SK-N-SH treated with all-trans-retinoic acid at 6 μM for 48 hours (cell line): ENCODE measurements around the gene TNFRSF18.
A peak's percentile ranks its signal among the peaks of the same experiment; 100 is the strongest.

Experiments used
- ATAC-seq: fragments of 200-7000 bp; cut with Tn5 transposase; 3 replicates; pipeline ENCODE4 v1.9.1; 2020; ENCODE audit warnings: mild to moderate bottlenecking, moderate library complexity
- ARNTL ChIP-seq: fragments of 450-650 bp; formaldehyde crosslinking; IDR thresholded peaks from 2 replicates; pipeline ENCODE4 v1.5.0; 2020; ENCODE audit warnings: low read depth, mild to moderate bottlenecking, moderate library complexity, borderline replicate concordance
- BACH2 ChIP-seq: fragments of 250-450 bp; sonication (Bioruptor Pico); IDR thresholded peaks from 2 replicates; pipeline ENCODE4 v1.9.0; 2021; ENCODE audit warnings: mild to moderate bottlenecking, borderline replicate concordance
- CSDC2 ChIP-seq: fragments of 250-450 bp; sonication (Bioruptor Pico); IDR thresholded peaks from 2 replicates; pipeline ENCODE4 v1.5.0; 2020; ENCODE audit warnings: mild to moderate bottlenecking, moderate library complexity
- ESRRG ChIP-seq: fragments of 250-450 bp; sonication (Bioruptor Pico); IDR thresholded peaks from 2 replicates; pipeline ENCODE4 v1.6.1; 2021; ENCODE audit warnings: mild to moderate bottlenecking
- ISL1 ChIP-seq: fragments of 250-450 bp; sonication (Bioruptor Pico); IDR thresholded peaks from 2 replicates; pipeline ENCODE4 v2.1.2; 2022; ENCODE audit warnings: mild to moderate bottlenecking, moderate library complexity
- OSR1 ChIP-seq: fragments of 250-450 bp; sonication (Bioruptor Pico); IDR thresholded peaks from 2 replicates; pipeline ENCODE4 v1.8.0; 2022; ENCODE audit warnings: moderate library complexity, mild to moderate bottlenecking, inconsistent platforms
- RARB ChIP-seq: fragments of 250-450 bp; sonication (Bioruptor Pico); IDR thresholded peaks from 2 replicates; pipeline ENCODE4 v1.8.0; 2021; ENCODE audit warnings: mild to moderate bottlenecking, moderate library complexity
- TCF4 ChIP-seq: fragments of 250-450 bp; sonication (Bioruptor Pico); IDR thresholded peaks from 2 replicates; pipeline ENCODE4 v1.8.0; 2021; ENCODE audit warnings: mild to moderate bottlenecking, moderate library complexity, borderline replicate concordance
- TOX ChIP-seq: fragments of 250-450 bp; sonication (Bioruptor Pico); IDR thresholded peaks from 2 replicates; pipeline ENCODE4 v1.8.0; 2021; ENCODE audit warnings: mild to moderate bottlenecking, moderate library complexity, borderline replicate concordance
- ZC3H10 ChIP-seq: fragments of 250-450 bp; sonication (Bioruptor Pico); IDR thresholded peaks from 2 replicates; pipeline ENCODE4 v1.5.1; 2021; ENCODE audit warnings: mild to moderate bottlenecking, moderate library complexity
- ZFP3 ChIP-seq: fragments of 250-450 bp; sonication (Bioruptor Pico); IDR thresholded peaks from 2 replicates; pipeline ENCODE4 v1.5.0; 2020; ENCODE audit warnings: mild to moderate bottlenecking, moderate library complexity
- ZFP30 ChIP-seq: fragments of 450-650 bp; formaldehyde crosslinking; IDR thresholded peaks from 2 replicates; pipeline ENCODE4 v1.5.0; 2022; ENCODE audit warnings: mild to moderate bottlenecking, moderate library complexity
- ZNF565 ChIP-seq: fragments of 450-650 bp; formaldehyde crosslinking; conservative IDR thresholded peaks from 2 replicates; pipeline ENCODE4 v1.5.0; 2020; ENCODE audit warnings: low read depth, mild to moderate bottlenecking, moderate library complexity
- ZNF70 ChIP-seq: fragments of 450-650 bp; formaldehyde crosslinking; IDR thresholded peaks from 2 replicates; pipeline ENCODE4 v1.5.0; 2020; ENCODE audit warnings: mild to moderate bottlenecking, moderate library complexity
- ZNF8 ChIP-seq: fragments of 450-650 bp; formaldehyde crosslinking; IDR thresholded peaks from 2 replicates; pipeline ENCODE4 v1.5.0; 2020; ENCODE audit warnings: mild to moderate bottlenecking, moderate library complexity
- TF ChIP-seq, protein P1 (sequence below): fragments of 250-450 bp; sonication (Bioruptor Pico); IDR thresholded peaks from 2 replicates; pipeline ENCODE4 v1.8.0; 2021; ENCODE audit warnings: low read depth, mild to moderate bottlenecking, moderate library complexity, borderline replicate concordance
- TF ChIP-seq, protein P2 (sequence below): fragments of 250-450 bp; sonication (Bioruptor Pico); IDR thresholded peaks from 2 replicates; pipeline ENCODE4 v1.5.0; 2020; ENCODE audit warnings: mild to moderate bottlenecking, moderate library complexity
- TF ChIP-seq, protein P3 (sequence below): fragments of 250-450 bp; sonication (Bioruptor Pico); IDR thresholded peaks from 2 replicates; pipeline ENCODE4 v1.5.1; 2021; ENCODE audit warnings: mild to moderate bottlenecking, moderate library complexity

TNFRSF18 gene

GRCh38 chr1:1239227-1239613 is 32.8 kb upstream of the TNFRSF18 start:
- ATAC-seq = no peak
- no peak for TF ChIP-seq TCF4 (CRISPR knock-in tag)
- TF ChIP-seq, protein P1, sequence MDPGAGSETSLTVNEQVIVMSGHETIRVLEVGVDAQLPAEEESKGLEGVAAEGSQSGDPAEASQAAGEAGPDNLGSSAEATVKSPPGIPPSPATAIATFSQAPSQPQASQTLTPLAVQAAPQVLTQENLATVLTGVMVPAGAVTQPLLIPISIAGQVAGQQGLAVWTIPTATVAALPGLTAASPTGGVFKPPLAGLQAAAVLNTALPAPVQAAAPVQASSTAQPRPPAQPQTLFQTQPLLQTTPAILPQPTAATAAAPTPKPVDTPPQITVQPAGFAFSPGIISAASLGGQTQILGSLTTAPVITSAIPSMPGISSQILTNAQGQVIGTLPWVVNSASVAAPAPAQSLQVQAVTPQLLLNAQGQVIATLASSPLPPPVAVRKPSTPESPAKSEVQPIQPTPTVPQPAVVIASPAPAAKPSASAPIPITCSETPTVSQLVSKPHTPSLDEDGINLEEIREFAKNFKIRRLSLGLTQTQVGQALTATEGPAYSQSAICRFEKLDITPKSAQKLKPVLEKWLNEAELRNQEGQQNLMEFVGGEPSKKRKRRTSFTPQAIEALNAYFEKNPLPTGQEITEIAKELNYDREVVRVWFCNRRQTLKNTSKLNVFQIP = no peak
- no peak for TF ChIP-seq BACH2 (CRISPR knock-in tag)
- TF ChIP-seq ZNF565 (CRISPR knock-in tag) = no peak
- TF ChIP-seq ZC3H10 (CRISPR knock-in tag) = no peak
- TF ChIP-seq RARB (CRISPR knock-in tag) = no peak
- no peak for TF ChIP-seq ARNTL (CRISPR knock-in tag)
- no peak for TF ChIP-seq ZFP30 (CRISPR knock-in tag)
- TF ChIP-seq CSDC2 (CRISPR knock-in tag) = no peak
- no peak for TF ChIP-seq ESRRG (CRISPR knock-in tag)
- no peak for TF ChIP-seq ISL1 (CRISPR knock-in tag)
- no peak for TF ChIP-seq ZNF70
- TF ChIP-seq, protein P2, sequence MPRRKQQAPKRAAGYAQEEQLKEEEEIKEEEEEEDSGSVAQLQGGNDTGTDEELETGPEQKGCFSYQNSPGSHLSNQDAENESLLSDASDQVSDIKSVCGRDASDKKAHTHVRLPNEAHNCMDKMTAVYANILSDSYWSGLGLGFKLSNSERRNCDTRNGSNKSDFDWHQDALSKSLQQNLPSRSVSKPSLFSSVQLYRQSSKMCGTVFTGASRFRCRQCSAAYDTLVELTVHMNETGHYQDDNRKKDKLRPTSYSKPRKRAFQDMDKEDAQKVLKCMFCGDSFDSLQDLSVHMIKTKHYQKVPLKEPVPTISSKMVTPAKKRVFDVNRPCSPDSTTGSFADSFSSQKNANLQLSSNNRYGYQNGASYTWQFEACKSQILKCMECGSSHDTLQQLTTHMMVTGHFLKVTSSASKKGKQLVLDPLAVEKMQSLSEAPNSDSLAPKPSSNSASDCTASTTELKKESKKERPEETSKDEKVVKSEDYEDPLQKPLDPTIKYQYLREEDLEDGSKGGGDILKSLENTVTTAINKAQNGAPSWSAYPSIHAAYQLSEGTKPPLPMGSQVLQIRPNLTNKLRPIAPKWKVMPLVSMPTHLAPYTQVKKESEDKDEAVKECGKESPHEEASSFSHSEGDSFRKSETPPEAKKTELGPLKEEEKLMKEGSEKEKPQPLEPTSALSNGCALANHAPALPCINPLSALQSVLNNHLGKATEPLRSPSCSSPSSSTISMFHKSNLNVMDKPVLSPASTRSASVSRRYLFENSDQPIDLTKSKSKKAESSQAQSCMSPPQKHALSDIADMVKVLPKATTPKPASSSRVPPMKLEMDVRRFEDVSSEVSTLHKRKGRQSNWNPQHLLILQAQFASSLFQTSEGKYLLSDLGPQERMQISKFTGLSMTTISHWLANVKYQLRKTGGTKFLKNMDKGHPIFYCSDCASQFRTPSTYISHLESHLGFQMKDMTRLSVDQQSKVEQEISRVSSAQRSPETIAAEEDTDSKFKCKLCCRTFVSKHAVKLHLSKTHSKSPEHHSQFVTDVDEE = no peak
- no peak for TF ChIP-seq ZFP3 (CRISPR knock-in tag)
- no peak for TF ChIP-seq ZNF8
- TF ChIP-seq OSR1 = no peak
- TF ChIP-seq, all 23 proteins: peak for 0

DNA sequence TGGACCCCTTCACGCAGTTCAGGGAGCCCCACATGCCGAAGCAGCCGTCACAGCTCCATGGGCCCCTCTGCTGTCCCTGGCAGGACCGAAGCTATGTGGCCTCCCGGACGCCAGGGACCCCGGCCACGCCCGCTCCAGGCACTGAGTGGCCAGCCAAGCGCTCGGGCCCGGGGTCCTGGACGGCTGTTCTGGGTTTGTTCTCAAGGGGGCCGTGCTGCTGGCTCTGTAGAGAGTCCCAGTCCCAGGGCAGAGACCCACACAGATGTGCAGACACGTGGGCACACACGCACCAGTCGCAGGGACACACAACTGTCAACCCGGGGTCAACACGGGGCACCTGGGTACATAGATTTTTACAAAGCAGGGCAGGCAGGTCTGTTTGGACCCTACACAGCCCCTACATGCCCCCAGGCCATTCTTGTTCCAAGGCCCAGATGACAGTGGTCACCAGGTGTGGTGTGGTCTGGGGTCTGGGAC is 32.3 kb upstream of the TNFRSF18 start:
- ATAC-seq = no peak; the same call in 2 of the 3 replicates

GRCh38 chr1:1237874-1238701 is 31.7 kb upstream of the TNFRSF18 start:
- peak; percentile 20 for ATAC-seq
- TF ChIP-seq, protein P1 = no peak
- no peak for TF ChIP-seq TOX (CRISPR knock-in tag)
- TF ChIP-seq ZC3H10 (CRISPR knock-in tag) = no peak
- no peak for TF ChIP-seq ZNF70
- no peak for TF ChIP-seq ZNF565 (CRISPR knock-in tag)
- TF ChIP-seq, protein P2 = no peak
- no peak for TF ChIP-seq ZNF8
- no peak for TF ChIP-seq ZFP30 (CRISPR knock-in tag)
- TF ChIP-seq ESRRG (CRISPR knock-in tag) = no peak
- TF ChIP-seq ISL1 (CRISPR knock-in tag) = no peak
- TF ChIP-seq, protein P3, sequence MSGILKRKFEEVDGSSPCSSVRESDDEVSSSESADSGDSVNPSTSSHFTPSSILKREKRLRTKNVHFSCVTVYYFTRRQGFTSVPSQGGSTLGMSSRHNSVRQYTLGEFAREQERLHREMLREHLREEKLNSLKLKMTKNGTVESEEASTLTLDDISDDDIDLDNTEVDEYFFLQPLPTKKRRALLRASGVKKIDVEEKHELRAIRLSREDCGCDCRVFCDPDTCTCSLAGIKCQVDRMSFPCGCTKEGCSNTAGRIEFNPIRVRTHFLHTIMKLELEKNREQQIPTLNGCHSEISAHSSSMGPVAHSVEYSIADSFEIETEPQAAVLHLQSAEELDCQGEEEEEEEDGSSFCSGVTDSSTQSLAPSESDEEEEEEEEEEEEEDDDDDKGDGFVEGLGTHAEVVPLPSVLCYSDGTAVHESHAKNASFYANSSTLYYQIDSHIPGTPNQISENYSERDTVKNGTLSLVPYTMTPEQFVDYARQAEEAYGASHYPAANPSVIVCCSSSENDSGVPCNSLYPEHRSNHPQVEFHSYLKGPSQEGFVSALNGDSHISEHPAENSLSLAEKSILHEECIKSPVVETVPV (CRISPR knock-in tag) = no peak
- TF ChIP-seq OSR1 = no peak
- no peak for TF ChIP-seq TCF4 (CRISPR knock-in tag)
- TF ChIP-seq, all 23 proteins: peak for 0

More for the DNA sequence above, 32.3 kb upstream of the TNFRSF18 start:
- TF ChIP-seq RARB (CRISPR knock-in tag) = no peak
- TF ChIP-seq TCF4 (CRISPR knock-in tag) = no peak
